Body of pancreas (tissue), 4 donors: Measurements from ENCODE around the gene COL1A2. TPM values are rescaled to one million over a fixed set of nuclear protein-coding genes. Genes with fewer than 3 reads are reported as not detected.

ENCODE experiments used
- ATAC-seq: fragments of 150-250 bp; one replicate; pipeline ENCODE4 v1.9.1; 2016
- DNase-seq, 4 donors: peaks; one replicate each; pipeline ENCODE4 v3.0.0-alpha.2; 2019
- H3K27ac ChIP-seq, 4 donors: fragments of 200-600 bp; sonication (generic); 1 replicate in 3 of 4; 2 replicates in 1 of 4; pipeline versions ENCODE4 v1.5.1 to v1.6.1; 2016 to 2019; ENCODE audit warnings: mild to moderate bottlenecking in 1 of 4, mixed read lengths in 1 of 4, moderate library complexity in 1 of 4
- H3K27me3 ChIP-seq, 2 donors: fragments of 200-600 bp; sonication (generic); one replicate each; pipeline ENCODE4 v1.6.0; 2016; ENCODE audit warnings: mild to moderate bottlenecking in 1 of 2
- H3K36me3 ChIP-seq, 2 donors: fragments of 200-600 bp; sonication (generic); replicated peaks in 1 of 2; 2 replicates each; pipeline ENCODE4 v1.5.1; 2016; ENCODE audit warnings: low read depth in 2 of 2; ENCODE audit not compliant: insufficient read depth in 1 of 2
- H3K4me1 ChIP-seq: fragments of 200-600 bp; sonication (generic); one replicate; pipeline ENCODE4 v1.6.0; 2016
- H3K4me3 ChIP-seq, 2 donors: fragments of 200-600 bp; sonication (generic); 1 replicate in 1 of 2; 2 replicates in 1 of 2; pipeline ENCODE4 v1.5.1; 2016 to 2019
- H3K9me3 ChIP-seq, 3 donors: fragments of 200-600 bp; sonication (generic); 1 replicate in 2 of 3; 2 replicates in 1 of 3; pipeline ENCODE4 v1.5.1; 2016
- POLR2A ChIP-seq, 3 donors: fragments of 450-650 bp; IDR thresholded peaks; one replicate each; pipeline ENCODE4 v1.6.1; 2016; ENCODE audit warnings: antibody characterized with exemption in 3 of 3, mild to moderate bottlenecking in 2 of 3
- WGBS, 2 donors: methylation state at CpG; one replicate each; pipeline ENCODE4 v1.1.5; 2017; 5-methylcytosine and 5-hydroxymethylcytosine counted together
- intact Hi-C: fragments of 100-400 bp; cut with DNase I; formaldehyde crosslinking; loops from one replicate; pipeline ENCODE4 v1.15.1; 2023
- total RNA-seq, 2 donors: library from RNA; depleted of rRNA; stranded (reverse); fragments of >200 nt; gene quantifications; one replicate each; pipeline ENCODE4 v1.1.0, GENCODE V29; 2016
- TF ChIP-seq, protein P1 (sequence below), 7 experiments: fragments of 450-650 bp in 4 of 7; fragments of 200-600 bp in 3 of 7; sonication (generic) in 3 of 7; IDR thresholded peaks; one replicate each; pipeline ENCODE4 v1.5.1; 2016 to 2019; ENCODE audit warnings: antibody characterized with exemption in 7 of 7

The COL1A2 gene
- total RNA-seq, 2 donors from 2014 or later, result 54.0 to 107 TPM

DNA sequence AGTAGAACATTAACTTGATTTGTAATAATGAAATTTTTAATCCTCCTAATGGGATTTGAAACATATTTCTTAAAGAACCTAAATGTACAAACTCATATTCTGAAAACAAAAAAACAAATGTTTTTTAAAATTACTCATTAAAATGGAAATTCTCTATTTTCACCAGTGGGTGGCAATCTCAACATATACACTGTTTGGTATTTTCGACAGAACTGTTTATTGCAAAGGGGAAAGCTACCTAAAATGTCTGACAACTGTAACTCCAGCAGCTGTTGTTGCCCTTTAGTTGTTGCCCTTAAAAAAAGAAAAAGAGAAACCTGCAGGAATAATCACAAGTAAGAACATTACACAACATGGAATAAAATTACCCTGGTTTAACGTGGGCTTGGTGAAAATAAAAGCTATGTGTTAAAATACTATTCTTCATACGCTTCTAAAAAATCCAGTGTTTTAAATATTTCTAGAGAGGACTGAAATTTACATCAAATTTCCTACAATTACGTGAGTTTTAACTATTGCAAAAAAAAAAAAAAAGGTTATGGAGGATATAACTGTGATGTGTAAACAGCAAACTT lies 54.5 kb downstream of the COL1A2 start:
- Histone ChIP-seq H3K9me3 (no peaks in the 10 kb centered on the region), H3K27me3 (no peaks in the 10 kb centered on the region), H3K4me1 (no peaks in the 10 kb centered on the region), H3K4me3 (no peak overlapping the region), H3K36me3 (no peaks in the 10 kb centered on the region), H3K27ac (no peak overlapping the region)
- DNase-seq, result no peak
- ATAC-seq, result peak; percentile 76
- no peak for TF ChIP-seq POLR2A (IDR thresholded peaks at IDR 0.05)
- TF ChIP-seq, protein P1, sequence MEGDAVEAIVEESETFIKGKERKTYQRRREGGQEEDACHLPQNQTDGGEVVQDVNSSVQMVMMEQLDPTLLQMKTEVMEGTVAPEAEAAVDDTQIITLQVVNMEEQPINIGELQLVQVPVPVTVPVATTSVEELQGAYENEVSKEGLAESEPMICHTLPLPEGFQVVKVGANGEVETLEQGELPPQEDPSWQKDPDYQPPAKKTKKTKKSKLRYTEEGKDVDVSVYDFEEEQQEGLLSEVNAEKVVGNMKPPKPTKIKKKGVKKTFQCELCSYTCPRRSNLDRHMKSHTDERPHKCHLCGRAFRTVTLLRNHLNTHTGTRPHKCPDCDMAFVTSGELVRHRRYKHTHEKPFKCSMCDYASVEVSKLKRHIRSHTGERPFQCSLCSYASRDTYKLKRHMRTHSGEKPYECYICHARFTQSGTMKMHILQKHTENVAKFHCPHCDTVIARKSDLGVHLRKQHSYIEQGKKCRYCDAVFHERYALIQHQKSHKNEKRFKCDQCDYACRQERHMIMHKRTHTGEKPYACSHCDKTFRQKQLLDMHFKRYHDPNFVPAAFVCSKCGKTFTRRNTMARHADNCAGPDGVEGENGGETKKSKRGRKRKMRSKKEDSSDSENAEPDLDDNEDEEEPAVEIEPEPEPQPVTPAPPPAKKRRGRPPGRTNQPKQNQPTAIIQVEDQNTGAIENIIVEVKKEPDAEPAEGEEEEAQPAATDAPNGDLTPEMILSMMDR (IDR thresholded peaks at IDR 0.05), result peak in 6 of 7 experiments; percentile 49 to 83 (median 76)
- intact Hi-C loops, result no loop called here
- WGBS, 2 donors, result 31 to 36% methylated on average over 4 of the region's 4 CpGs

DNA sequence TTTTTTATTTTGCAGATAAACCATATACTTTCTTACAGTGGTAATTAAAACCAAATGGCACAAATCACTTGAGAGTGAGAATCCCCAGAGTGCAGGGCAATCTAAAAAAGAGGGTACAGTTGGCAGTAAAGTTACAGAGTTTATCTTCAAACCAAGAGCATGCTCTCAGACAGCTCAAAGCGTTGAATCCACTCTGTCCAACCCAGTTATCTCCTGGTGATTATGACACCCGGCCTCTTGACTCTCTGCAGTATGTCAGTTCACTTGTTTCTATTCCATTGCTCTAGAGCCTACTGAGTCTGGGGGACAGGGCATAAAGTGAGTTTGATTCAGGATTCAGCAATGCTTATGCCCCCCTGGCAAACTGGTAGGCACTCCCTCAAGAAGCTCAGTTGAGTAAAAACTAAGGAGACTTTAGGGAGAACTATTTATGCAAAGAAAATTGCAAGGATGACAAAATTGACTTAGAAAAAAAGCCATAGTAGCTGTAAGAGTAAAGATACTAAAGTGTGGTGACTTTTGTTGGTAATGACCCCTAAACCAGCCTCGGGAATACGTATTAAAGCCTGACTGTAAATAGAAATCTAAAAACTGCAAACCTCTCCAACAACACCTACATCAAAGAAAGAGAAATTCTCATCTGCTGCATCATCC lies 55.5 kb downstream of the COL1A2 start:
- no peak for ATAC-seq
- Histone ChIP-seq H3K27ac (no peak overlapping the region), H3K9me3 (no peaks in the 10 kb centered on the region), H3K4me1 (no peaks in the 10 kb centered on the region), H3K36me3 (no peaks in the 10 kb centered on the region), H3K4me3 (no peak overlapping the region), H3K27me3 (no peaks in the 10 kb centered on the region)
- TF ChIP-seq POLR2A (IDR thresholded peaks at IDR 0.05), result no peak
- TF ChIP-seq, protein P1 (IDR thresholded peaks at IDR 0.05), result no peak
- DNase-seq, result no peak
- 77 to 83% methylated on average over 4 of the region's 4 CpGs for WGBS, 2 donors
- intact Hi-C loops, result no loop called here

DNA sequence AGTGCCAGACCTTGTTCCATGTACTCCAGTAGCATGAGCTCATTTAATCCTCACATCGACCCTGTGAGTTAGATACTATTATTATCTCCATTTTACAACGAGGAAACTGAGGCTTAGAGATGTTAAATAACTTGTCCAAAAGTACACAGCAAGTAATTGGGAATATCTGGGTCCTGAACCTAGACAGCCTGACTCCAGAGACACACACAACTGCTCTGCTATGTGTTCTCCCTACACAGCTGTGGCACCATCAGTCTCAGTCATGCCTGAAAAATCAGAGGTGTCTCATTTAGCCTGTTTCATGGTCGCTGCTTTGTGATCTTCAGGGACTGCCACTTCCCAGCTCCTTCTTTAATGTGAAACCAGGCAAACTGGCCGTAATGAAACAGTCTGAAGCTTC lies 56.5 kb downstream of the COL1A2 start:
- Histone ChIP-seq H3K27me3 (no peaks in the 10 kb centered on the region), H3K4me3 (no peak overlapping the region), H3K36me3 (no peaks in the 10 kb centered on the region), H3K27ac (no peak overlapping the region), H3K9me3 (no peaks in the 10 kb centered on the region), H3K4me1 (no peaks in the 10 kb centered on the region)
- TF ChIP-seq POLR2A (IDR thresholded peaks at IDR 0.05), result no peak
- TF ChIP-seq, protein P1 (IDR thresholded peaks at IDR 0.05), result no peak
- intact Hi-C loops, result no loop called here
- no peak for ATAC-seq
- WGBS, 2 donors, result 72 to 77% methylated on average over 4 of the region's 4 CpGs
- DNase-seq, result no peak

DNA sequence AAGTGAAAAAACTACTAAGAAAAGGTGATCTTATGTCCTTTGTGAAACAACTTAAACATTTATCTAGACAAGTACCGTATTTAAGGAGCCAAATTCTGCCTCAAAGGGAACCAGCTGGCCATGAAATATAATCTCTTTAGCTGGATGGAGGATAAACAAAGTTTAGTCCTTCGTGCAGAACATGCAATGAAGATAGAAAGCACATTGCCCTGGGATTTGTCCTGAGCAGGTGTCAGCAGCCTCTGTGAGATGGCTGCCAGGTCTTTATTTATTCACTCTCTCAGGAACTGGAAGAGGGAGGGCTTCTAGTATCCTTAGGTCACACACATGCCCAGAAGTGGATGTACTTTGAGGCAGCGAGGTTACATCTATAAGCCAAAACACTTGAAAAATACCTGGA lies 57.5 kb downstream of the COL1A2 start:
- intact Hi-C loops, result no loop called here
- Histone ChIP-seq H3K4me3 (no peak overlapping the region), H3K9me3 (no peaks in the 10 kb centered on the region), H3K4me1 (no peaks in the 10 kb centered on the region), H3K27ac (no peak overlapping the region), H3K27me3 (no peaks in the 10 kb centered on the region), H3K36me3 (no peaks in the 10 kb centered on the region)
- ATAC-seq, result peak; percentile 42
- peak in 3 of 4 donors; percentile 10 to 19 (median 12) for DNase-seq
- TF ChIP-seq, protein P1 (IDR thresholded peaks at IDR 0.05), result no peak
- no peak for TF ChIP-seq POLR2A (IDR thresholded peaks at IDR 0.05)
- WGBS, 2 donors, result 30 to 44% methylated on average over 3 of the region's 3 CpGs

DNA sequence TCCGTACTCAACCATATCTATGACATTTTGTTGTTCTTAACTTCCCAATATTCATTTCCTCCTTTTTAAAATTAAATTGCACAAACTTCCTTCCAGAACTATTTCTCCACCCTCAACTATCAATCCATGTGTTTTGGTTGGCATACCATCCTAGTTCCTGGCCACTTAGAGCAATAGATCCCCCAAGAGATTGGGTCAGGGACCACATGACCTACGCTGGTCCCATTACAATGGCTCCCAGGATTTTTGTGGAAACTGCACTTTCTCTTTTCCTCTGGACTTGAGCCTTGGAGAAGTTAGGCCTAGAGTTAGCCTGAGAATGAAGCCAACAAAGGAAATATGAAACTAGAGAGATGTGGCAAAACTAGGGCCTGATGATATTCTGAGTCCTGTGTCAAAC lies 59.2 kb downstream of the COL1A2 start:
- no peaks in the 10 kb centered on the region for H3K36me3 ChIP-seq
- no peaks in the 10 kb centered on the region for H3K27me3 ChIP-seq
- ATAC-seq (no peak), DNase-seq (no peak)
- H3K4me3 ChIP-seq, result no peak overlapping the region
- no peaks in the 10 kb centered on the region for H3K4me1 ChIP-seq
- H3K9me3 ChIP-seq, result no peaks in the 10 kb centered on the region
- TF ChIP-seq, protein P1 (IDR thresholded peaks at IDR 0.05), result no peak
- TF ChIP-seq POLR2A (IDR thresholded peaks at IDR 0.05), result no peak
- intact Hi-C loops, result no loop called here
- WGBS, 2 donors, result 79 to 91% methylated on average over 2 of the region's 2 CpGs
- H3K27ac ChIP-seq, result no peak overlapping the region
